ENCODE measurements around the gene PPP1R13B.

PPP1R13B gene

DNA sequence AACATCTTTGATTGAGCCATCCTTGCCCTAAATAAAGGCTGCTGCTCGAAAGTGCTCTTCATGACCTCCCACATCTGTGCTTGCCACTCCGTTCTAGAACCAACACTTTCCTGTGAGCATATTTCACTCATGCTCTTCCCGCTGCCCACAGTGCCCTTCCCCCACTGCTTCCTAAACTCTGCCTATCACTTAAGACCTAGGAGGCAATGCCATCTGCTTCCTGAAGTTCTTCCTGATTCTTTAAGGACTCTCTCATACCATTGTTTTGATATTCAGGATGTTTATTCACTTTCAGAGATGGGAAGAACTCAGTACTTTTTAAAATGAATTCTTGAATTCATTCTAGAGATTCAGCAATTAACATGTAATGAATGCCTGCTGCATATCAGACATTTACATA is 81.8 kb downstream of the PPP1R13B start:
- Histone ChIP-seq H3K79me2 (ENCODE audit: low read length) (no peaks in the 10 kb centered on the region), H3K4me3 (ENCODE audit: low read length) (no peak overlapping the region), H3K4me2 (ENCODE audit: low read length) (no peak overlapping the region), H3K4me1 (ENCODE audit: low read length) (peaks cover 24% of the 10 kb centered on the region), H3K27ac (ENCODE audit: low read length) (no peak overlapping the region), H3K9me3 (ENCODE audit: insufficient read depth, low read length) (no peaks in the 10 kb centered on the region), H2AFZ (ENCODE audit: low read depth, low read length) (no peak overlapping the region), H3K9ac (ENCODE audit: low read length) (no peak overlapping the region), H4K20me1 (ENCODE audit: insufficient read depth, low read length) (no peaks in the 10 kb centered on the region), H3K36me3 (replicated peaks; ENCODE audit: low read depth, low read length) (no peaks in the 10 kb centered on the region), H3K27me3 (ENCODE audit: low read depth, low read length) (no peaks in the 10 kb centered on the region)
- TF ChIP-seq CTCF (IDR thresholded peaks at IDR 0.05; ENCODE audit: low read depth, low read length) (no peak), EZH2phosphoT487 (IDR thresholded peaks at IDR 0.05; ENCODE audit: low read depth) (no peak)

DNA sequence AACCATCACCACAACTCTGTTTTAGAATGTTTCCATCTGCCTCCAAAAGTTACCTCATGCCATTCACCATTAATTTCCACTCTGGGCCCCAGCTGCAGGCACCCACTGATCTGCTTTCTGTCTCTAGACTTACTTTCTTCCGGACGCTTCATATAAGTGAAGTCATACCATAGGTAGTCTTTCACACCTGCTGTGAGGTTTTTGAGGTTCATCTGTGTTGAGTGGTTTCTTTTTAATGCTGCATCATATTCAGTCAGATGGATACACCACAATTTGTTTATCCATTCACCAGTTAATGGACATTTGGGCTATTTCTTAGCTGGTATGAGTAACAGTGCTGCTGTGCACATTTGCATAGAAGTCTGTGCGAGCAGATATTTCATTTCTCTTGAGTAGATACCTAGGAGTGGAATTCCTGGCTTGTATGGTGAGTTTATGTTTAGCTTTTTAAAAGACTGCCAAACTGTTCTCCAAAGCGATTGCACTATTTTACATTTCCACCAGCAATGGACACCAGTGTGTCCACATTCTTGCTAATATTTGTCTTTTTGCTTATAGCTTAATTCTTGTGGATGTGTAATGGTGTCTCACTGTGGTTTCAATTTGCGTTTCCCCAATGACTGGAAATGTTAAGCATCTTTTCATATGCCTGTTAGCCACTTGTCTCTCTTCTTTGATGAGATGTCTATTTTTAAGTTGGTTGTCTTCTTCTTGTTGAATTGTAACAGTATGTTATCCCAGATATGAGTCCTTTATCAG is 83.5 kb downstream of the PPP1R13B start:
- Histone ChIP-seq H3K9ac (ENCODE audit: low read length) (no peak overlapping the region), H3K4me2 (ENCODE audit: low read length) (peak overlapping the region; percentile 12; the same call in 1 of the 2 replicates), H3K27me3 (ENCODE audit: low read depth, low read length) (no peaks in the 10 kb centered on the region), H4K20me1 (ENCODE audit: insufficient read depth, low read length) (no peaks in the 10 kb centered on the region), H3K36me3 (replicated peaks; ENCODE audit: low read depth, low read length) (no peaks in the 10 kb centered on the region), H3K4me1 (ENCODE audit: low read length) (peaks cover 24% of the 10 kb centered on the region), H3K79me2 (ENCODE audit: low read length) (no peaks in the 10 kb centered on the region), H2AFZ (ENCODE audit: low read depth, low read length) (no peak overlapping the region), H3K4me3 (ENCODE audit: low read length) (no peak overlapping the region), H3K9me3 (ENCODE audit: insufficient read depth, low read length) (no peaks in the 10 kb centered on the region), H3K27ac (ENCODE audit: low read length) (no peak overlapping the region)
- TF ChIP-seq EZH2phosphoT487 (IDR thresholded peaks at IDR 0.05; ENCODE audit: low read depth) (no peak), CTCF (IDR thresholded peaks at IDR 0.05; ENCODE audit: low read depth, low read length) (no peak)

DNA sequence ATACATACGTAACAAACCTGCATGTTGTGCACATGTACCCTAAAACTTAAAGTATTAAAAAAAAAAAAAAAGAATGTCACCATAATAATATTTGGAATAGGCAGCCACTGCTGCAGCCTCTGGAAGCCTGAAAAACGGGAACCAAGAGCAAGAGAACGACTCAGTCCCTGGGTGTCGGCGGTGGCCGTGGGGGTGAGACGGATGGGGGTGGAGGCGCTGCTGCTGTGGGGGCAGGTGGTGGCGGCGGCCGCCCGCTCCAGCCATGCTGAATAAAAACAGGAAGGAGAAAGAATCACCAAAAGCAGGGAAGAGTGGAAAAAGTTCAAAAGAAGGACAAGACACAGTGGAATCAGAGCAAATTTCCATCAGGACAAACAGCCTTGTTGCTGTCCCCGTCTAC is 84.8 kb downstream of the PPP1R13B start:
- no peaks in the 10 kb centered on the region for H3K36me3 ChIP-seq (replicated peaks; ENCODE audit: low read depth, low read length)
- 0 out of 2 replicates have a peak overlapping the region, but pooled peaks have one; percentile 28 for H2AFZ ChIP-seq (ENCODE audit: low read depth, low read length)
- H3K9me3 ChIP-seq (ENCODE audit: insufficient read depth, low read length) = no peaks in the 10 kb centered on the region
- peak overlapping the region; percentile 63 for H3K4me3 ChIP-seq (ENCODE audit: low read length)
- no peak overlapping the region for H3K9ac ChIP-seq (ENCODE audit: low read length)
- H3K27me3 ChIP-seq (ENCODE audit: low read depth, low read length) = no peaks in the 10 kb centered on the region
- peak overlapping the region; percentile 79 for H3K4me2 ChIP-seq (ENCODE audit: low read length)
- no peaks in the 10 kb centered on the region for H3K79me2 ChIP-seq (ENCODE audit: low read length)
- no peak for TF ChIP-seq CTCF (IDR thresholded peaks at IDR 0.05; ENCODE audit: low read depth, low read length)
- TF ChIP-seq EZH2phosphoT487 (IDR thresholded peaks at IDR 0.05; ENCODE audit: low read depth) = no peak
- H3K27ac ChIP-seq (ENCODE audit: low read length) = no peak overlapping the region
- H4K20me1 ChIP-seq (ENCODE audit: insufficient read depth, low read length) = no peaks in the 10 kb centered on the region
- peaks cover 32% of the 10 kb centered on the region for H3K4me1 ChIP-seq (ENCODE audit: low read length)

- H3K36me3 ChIP-seq (replicated peaks; ENCODE audit: low read depth, low read length) = no peaks in the 10 kb centered on the region
- H3K4me1 ChIP-seq (ENCODE audit: low read length) = peaks cover 37% of the 10 kb centered on the region
- no peaks in the 10 kb centered on the region for H4K20me1 ChIP-seq (ENCODE audit: insufficient read depth, low read length)
- H3K4me3 ChIP-seq (ENCODE audit: low read length) = no peak overlapping the region
- TF ChIP-seq CTCF (IDR thresholded peaks at IDR 0.05; ENCODE audit: low read depth, low read length) (no peak), EZH2phosphoT487 (IDR thresholded peaks at IDR 0.05; ENCODE audit: low read depth) (no peak)
- no peak overlapping the region for H2AFZ ChIP-seq (ENCODE audit: low read depth, low read length)
- H3K27me3 ChIP-seq (ENCODE audit: low read depth, low read length) = no peaks in the 10 kb centered on the region
- H3K9ac ChIP-seq (ENCODE audit: low read length) = no peak overlapping the region
- H3K79me2 ChIP-seq (ENCODE audit: low read length) = no peaks in the 10 kb centered on the region
- no peaks in the 10 kb centered on the region for H3K9me3 ChIP-seq (ENCODE audit: insufficient read depth, low read length)
- H3K4me2 ChIP-seq (ENCODE audit: low read length) = peak overlapping the region; percentile 15; the same call in 1 of the 2 replicates
- H3K27ac ChIP-seq (ENCODE audit: low read length) = no peak overlapping the region
Measured at GRCh38 chr14:103762036-103762435, 85.3 kb downstream of the PPP1R13B start.

Measured in OCI-LY3 (cell line).